ENCODE results near the gene CLEC3B.

The CLEC3B gene

GRCh38 chr3:45003859-45004258 is 22.2 kb upstream of the CLEC3B start:
- DNase-seq = no peak

GRCh38 chr3:45007091-45007490 is 19.0 kb upstream of the CLEC3B start:
- no peak for DNase-seq

- no peak for DNase-seq
Observed at GRCh38 chr3:45008117-45008516, 18.0 kb upstream of the CLEC3B start.

- no peak for DNase-seq
Observed at GRCh38 chr3:45009868-45010267, 16.2 kb upstream of the CLEC3B start.

GRCh38 chr3:45010811-45011333 is 15.2 kb upstream of the CLEC3B start:
- no peak for DNase-seq

GRCh38 chr3:45011756-45012508 is 14.2 kb upstream of the CLEC3B start:
- DNase-seq = no peak

- no peak for DNase-seq
Observed at GRCh38 chr3:45012577-45012976, 13.5 kb upstream of the CLEC3B start.

- DNase-seq = no peak
Observed at GRCh38 chr3:45016916-45017315, 9.2 kb upstream of the CLEC3B start.

GRCh38 chr3:45017821-45018220 is 8.3 kb upstream of the CLEC3B start:
- DNase-seq = no peak

GRCh38 chr3:45020534-45020933 is 5.6 kb upstream of the CLEC3B start:
- no peak for DNase-seq

GRCh38 chr3:45021524-45022297 is 4.4 kb upstream of the CLEC3B start:
- no peak for DNase-seq

- DNase-seq = no peak
Observed at GRCh38 chr3:45023675-45024074, 2.4 kb upstream of the CLEC3B start.

- DNase-seq = no peak
Observed at GRCh38 chr3:45024542-45025255, 1.4 kb upstream of the CLEC3B start.

- no peak for DNase-seq
Observed at GRCh38 chr3:45026957-45027356, 854 bp downstream of the CLEC3B start.

GRCh38 chr3:45027441-45027840 is 1.3 kb downstream of the CLEC3B start:
- DNase-seq = no peak

- DNase-seq = no peak
Observed at GRCh38 chr3:45029216-45029615, 3.1 kb downstream of the CLEC3B start.

GRCh38 chr3:45029661-45030060 is 3.6 kb downstream of the CLEC3B start:
- DNase-seq = no peak

GRCh38 chr3:45031531-45031930 is 5.4 kb downstream of the CLEC3B start:
- no peak for DNase-seq

- DNase-seq = no peak
Observed at GRCh38 chr3:45032113-45032512, 6.0 kb downstream of the CLEC3B start.

- no peak for DNase-seq
Observed at GRCh38 chr3:45033791-45034190, 7.7 kb downstream of the CLEC3B start.

- DNase-seq = no peak
Observed at GRCh38 chr3:45034612-45035252, 8.6 kb downstream of the CLEC3B start.

- DNase-seq = no peak
Observed at GRCh38 chr3:45035441-45036301, 9.6 kb downstream of the CLEC3B start.
